ENCODE data around the gene SLC30A7.

DNA sequence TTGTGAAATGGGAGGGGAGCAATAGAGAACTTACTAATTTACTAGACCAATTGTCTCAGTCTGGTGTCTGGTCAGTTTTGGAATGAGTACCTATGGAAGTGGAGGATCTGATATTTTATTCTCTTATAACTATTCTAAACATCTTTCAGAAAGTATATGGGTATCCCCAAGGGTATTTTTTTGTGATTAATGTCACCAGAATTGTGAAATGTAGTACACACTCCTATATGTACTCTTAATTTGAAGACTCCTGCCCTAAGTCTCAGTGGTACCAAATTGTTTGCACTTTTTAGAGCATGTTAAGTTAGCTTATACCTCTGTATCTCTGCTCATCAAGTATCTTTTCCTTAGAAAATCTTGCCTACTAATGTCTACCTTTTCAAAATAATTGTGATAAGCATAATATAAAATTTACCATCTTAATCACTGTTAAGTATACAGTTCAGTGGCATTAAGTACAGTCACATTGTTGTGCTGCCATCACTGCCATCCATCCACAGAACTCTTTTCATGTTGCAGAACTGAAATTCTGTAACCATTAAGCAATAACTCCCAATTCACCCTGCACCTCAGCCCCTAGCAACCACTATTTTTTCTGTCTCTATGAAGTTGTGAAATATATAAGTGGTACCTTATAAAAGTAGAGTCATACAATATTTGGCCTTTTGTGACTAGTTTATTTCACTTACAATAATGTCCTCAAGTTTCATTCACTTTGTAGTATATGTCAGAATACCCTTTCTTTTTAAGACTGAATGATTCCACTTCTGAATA, 40.5 kb downstream of the SLC30A7 start:
- TF ChIP-seq, protein P1, sequence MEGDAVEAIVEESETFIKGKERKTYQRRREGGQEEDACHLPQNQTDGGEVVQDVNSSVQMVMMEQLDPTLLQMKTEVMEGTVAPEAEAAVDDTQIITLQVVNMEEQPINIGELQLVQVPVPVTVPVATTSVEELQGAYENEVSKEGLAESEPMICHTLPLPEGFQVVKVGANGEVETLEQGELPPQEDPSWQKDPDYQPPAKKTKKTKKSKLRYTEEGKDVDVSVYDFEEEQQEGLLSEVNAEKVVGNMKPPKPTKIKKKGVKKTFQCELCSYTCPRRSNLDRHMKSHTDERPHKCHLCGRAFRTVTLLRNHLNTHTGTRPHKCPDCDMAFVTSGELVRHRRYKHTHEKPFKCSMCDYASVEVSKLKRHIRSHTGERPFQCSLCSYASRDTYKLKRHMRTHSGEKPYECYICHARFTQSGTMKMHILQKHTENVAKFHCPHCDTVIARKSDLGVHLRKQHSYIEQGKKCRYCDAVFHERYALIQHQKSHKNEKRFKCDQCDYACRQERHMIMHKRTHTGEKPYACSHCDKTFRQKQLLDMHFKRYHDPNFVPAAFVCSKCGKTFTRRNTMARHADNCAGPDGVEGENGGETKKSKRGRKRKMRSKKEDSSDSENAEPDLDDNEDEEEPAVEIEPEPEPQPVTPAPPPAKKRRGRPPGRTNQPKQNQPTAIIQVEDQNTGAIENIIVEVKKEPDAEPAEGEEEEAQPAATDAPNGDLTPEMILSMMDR (IDR thresholded peaks at IDR 0.05): no peak
- no peak for TF ChIP-seq ZFX (IDR thresholded peaks at IDR 0.05; ENCODE audit: borderline replicate concordance)
